GM21381 (cell line): ENCODE data around the gene HOXB1.
A peak's percentile ranks its signal among the peaks of the same experiment; 100 is the strongest.

ENCODE experiments used
- ATAC-seq: cut with Tn5 transposase; IDR thresholded peaks from one replicate; pipeline ENCODE4 v1.9.1; 2021; ENCODE audit warnings: mild to moderate bottlenecking, moderate library complexity; ENCODE audit not compliant: unreplicated experiment

HOXB1 gene

GRCh38 chr17:48567646-48568354 lies 37.0 kb upstream of the HOXB1 start:
- no peak for ATAC-seq

- no peak for ATAC-seq
Observed at GRCh38 chr17:48567209-48567608, 36.4 kb upstream of the HOXB1 start.

GRCh38 chr17:48566717-48567116 lies 35.9 kb upstream of the HOXB1 start:
- no peak for ATAC-seq

- no peak for ATAC-seq
Observed at GRCh38 chr17:48565925-48566710, 35.3 kb upstream of the HOXB1 start.

- no peak for ATAC-seq
Observed at GRCh38 chr17:48565022-48565554, 34.3 kb upstream of the HOXB1 start.

- ATAC-seq, result no peak
Observed at GRCh38 chr17:48564188-48565021, 33.6 kb upstream of the HOXB1 start.

GRCh38 chr17:48563867-48564187 lies 33.0 kb upstream of the HOXB1 start:
- no peak for ATAC-seq

- no peak for ATAC-seq
Observed at GRCh38 chr17:48563385-48563838, 32.6 kb upstream of the HOXB1 start.

GRCh38 chr17:48562934-48563333 lies 32.1 kb upstream of the HOXB1 start:
- no peak for ATAC-seq

GRCh38 chr17:48561884-48562810 lies 31.3 kb upstream of the HOXB1 start:
- peak; percentile 48 for ATAC-seq

GRCh38 chr17:48559840-48560817 lies 29.3 kb upstream of the HOXB1 start:
- ATAC-seq, result no peak

GRCh38 chr17:48559122-48559839 lies 28.5 kb upstream of the HOXB1 start:
- ATAC-seq, result no peak

- no peak for ATAC-seq
Observed at GRCh38 chr17:48558831-48559121, 28.0 kb upstream of the HOXB1 start.

- ATAC-seq, result no peak
Observed at GRCh38 chr17:48558057-48558830, 27.4 kb upstream of the HOXB1 start.

GRCh38 chr17:48556576-48557401 lies 26.0 kb upstream of the HOXB1 start:
- ATAC-seq, result no peak

- ATAC-seq, result no peak
Observed at GRCh38 chr17:48556229-48556575, 25.4 kb upstream of the HOXB1 start.
